Left lobe of liver (tissue), 2 donors: ENCODE results near the gene SNX13. TPM values are rescaled to one million over a fixed set of nuclear protein-coding genes. Genes with fewer than 3 reads are reported as not detected.

ENCODE experiments used
- ATAC-seq: fragments of 200-7000 bp; cut with Tn5 transposase; one replicate; pipeline ENCODE4 v1.9.1; 2020; ENCODE audit warnings: mild to moderate bottlenecking, moderate library complexity
- DNase-seq: peaks from one replicate; pipeline ENCODE4 v3.0.0-alpha.2; 2020; ENCODE audit warnings: low spot score
- total RNA-seq: library from RNA; stranded (reverse); gene quantifications from one replicate; pipeline ENCODE4 v1.2.1, GENCODE V29; 2021
- donor health status: DM: no; HTN: no; CAD: no; lungs with moderate emphysema.
- donor health status: DM: no; HTN: yes; CAD: no.

The SNX13 gene, protein sequence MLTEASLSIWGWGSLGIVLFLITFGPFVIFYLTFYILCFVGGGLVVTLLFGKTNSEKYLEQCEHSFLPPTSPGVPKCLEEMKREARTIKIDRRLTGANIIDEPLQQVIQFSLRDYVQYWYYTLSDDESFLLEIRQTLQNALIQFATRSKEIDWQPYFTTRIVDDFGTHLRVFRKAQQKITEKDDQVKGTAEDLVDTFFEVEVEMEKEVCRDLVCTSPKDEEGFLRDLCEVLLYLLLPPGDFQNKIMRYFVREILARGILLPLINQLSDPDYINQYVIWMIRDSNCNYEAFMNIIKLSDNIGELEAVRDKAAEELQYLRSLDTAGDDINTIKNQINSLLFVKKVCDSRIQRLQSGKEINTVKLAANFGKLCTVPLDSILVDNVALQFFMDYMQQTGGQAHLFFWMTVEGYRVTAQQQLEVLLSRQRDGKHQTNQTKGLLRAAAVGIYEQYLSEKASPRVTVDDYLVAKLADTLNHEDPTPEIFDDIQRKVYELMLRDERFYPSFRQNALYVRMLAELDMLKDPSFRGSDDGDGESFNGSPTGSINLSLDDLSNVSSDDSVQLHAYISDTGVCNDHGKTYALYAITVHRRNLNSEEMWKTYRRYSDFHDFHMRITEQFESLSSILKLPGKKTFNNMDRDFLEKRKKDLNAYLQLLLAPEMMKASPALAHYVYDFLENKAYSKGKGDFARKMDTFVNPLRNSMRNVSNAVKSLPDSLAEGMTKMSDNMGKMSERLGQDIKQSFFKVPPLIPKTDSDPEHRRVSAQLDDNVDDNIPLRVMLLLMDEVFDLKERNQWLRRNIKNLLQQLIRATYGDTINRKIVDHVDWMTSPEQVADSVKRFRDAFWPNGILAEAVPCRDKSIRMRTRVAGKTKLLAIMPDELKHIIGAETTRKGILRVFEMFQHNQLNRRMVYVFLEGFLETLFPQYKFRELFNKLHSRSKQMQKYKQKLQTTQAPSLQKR
- 20.5 TPM for total RNA-seq

GRCh38 chr7:17940302-17940883, at the start of gene SNX13:
Gene SNX13, minus strand, starts transcription at chr7:17940494. Its CDS starts 199 bp downstream, at chr7:17940295.
- ATAC-seq, result peak; percentile 94
- DNase-seq, result peak; percentile 91

- DNase-seq (no peak), ATAC-seq (no peak)
Measured at GRCh38 chr7:17989546-17989945, 49.3 kb upstream of the SNX13 start.

DNA sequence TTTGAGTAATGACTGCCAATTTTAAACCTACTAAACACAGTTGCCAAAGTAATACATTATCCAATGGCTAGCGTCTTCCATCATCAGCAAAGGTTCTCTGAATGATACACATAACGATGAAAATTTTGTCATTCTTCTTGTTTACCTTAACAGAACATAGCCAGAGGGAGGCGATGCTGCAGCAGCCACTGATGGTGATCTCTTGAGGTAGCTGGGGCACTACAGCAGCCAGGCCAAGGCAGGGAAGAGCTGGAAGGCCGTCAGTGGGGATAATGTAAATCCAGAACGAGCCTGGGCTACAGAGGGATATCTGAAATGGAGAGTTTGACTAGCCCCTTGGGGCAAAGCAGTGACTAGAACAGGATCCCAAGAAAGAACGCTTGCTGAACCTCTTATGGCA, 48.6 kb upstream of the SNX13 start:
- no peak for ATAC-seq
- no peak for DNase-seq

DNA sequence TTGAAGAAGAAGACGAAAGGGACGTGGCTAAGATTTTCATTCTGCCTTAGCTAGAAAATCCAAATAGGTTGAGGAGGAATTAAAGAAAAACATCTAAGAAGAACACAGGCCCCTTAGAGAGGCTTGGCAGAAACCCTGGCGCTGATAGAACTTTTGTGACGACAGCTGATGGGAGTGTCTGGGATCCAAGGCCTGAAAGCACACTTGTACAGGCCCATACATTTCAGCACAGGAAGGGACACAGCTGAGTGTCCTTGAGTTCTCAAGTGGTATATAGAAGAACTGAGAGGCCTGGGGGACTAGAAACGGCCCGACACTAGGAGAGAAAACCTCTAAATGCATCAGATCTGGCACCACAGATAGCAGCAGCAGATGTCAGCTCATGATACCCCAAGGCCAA, 47.8 kb upstream of the SNX13 start:
- ATAC-seq (no peak), DNase-seq (no peak)

DNA sequence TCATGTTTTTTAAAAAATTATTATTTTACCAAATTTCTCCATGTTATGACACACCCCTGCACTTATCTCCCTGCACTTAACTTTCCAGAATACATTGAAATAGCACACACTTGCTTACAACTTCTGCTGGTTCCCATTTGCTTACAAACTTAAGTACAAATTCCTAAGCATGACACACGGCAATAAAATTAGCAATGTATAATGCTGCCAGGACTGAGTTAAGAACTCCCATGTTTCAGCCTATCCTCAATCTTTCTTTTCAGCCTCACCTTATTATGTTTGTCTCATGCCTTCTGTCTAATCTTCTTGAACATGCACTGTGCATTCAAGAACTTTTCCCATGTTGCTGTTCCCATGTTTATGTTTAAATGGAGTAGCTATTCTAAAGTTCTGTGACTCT, 46.6 kb upstream of the SNX13 start:
- ATAC-seq (no peak), DNase-seq (no peak)

DNA sequence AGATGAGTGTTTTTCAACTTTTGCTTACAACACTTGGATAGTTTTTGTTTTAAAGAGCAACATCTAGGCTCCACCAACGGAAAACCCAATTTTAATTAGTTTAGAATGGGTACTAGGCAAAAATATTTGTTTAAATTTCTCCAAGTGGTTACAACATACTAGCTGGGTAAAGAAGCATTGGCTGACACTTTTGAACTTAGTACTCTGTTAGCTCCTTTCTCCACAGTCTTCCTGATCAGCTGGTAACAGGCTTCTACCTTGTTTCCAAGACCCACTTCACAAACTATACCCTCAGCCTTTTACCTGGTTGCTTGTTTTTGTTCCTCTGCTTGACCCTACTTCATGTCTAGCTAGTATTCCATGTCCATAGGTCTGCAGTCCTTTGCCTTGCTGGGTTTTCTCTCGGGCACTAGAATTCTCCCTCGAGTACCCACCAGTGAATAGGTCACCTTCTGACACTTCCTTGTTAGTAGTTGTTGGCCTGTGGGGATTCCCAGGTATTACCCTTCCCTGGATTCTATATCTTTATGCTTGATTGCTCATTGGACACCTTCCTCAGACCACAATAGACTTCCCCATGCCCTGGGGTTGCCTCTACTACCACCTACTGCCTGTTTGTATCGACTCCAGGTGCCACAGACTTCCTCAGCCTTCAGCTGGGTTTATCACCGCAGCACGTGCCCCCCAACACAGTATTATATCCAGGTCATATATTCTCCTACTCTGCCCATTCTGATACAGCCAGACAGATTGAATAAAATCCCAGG, 45.4 kb upstream of the SNX13 start:
- DNase-seq, result no peak
- ATAC-seq, result peak; percentile 72

DNA sequence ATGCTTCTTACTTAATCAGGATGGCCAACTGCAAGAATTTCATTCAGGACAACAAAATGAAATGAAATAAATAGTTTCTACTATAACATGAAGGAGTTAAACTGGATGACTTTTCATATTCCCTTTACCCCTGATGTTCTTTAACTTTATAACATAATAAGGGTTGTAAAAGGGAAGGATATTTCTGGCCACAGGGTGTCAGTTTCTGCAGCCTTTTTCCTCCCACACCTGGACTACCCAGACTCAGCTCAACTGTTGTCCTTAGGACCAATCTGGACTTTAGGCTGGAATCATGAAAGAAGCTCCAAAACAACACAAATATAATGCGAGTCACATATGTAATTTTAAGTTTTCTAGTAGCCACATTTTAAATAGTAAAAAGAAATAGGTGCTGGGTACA, 44.0 kb upstream of the SNX13 start:
- DNase-seq (no peak), ATAC-seq (no peak)

GRCh38 chr7:17983221-17984062, 43.1 kb upstream of the SNX13 start:
- ATAC-seq (no peak), DNase-seq (no peak)

DNA sequence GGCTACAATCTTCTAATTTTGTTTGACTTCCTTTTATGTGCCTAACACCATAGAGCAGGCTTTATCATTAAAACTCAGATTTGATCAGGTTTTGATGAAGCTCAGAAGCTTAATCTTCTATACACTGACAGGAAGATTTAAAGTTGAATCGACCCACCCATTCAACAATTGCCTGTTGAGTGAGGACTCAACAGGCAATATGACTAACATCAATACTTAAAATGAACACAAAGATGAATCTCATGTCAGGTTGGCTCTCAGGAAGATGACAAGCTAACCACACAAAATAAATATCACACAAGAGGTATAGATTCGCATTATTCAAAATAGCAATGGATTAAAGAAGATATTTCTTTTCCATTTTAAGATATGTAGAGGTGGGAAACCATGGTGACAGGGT, 36.7 kb upstream of the SNX13 start:
- DNase-seq, result no peak
- no peak for ATAC-seq

- ATAC-seq (no peak), DNase-seq (no peak)
Measured at GRCh38 chr7:17971411-17971810, 31.1 kb upstream of the SNX13 start.

- DNase-seq (no peak), ATAC-seq (no peak)
Measured at GRCh38 chr7:17968791-17969715, 28.8 kb upstream of the SNX13 start.

DNA sequence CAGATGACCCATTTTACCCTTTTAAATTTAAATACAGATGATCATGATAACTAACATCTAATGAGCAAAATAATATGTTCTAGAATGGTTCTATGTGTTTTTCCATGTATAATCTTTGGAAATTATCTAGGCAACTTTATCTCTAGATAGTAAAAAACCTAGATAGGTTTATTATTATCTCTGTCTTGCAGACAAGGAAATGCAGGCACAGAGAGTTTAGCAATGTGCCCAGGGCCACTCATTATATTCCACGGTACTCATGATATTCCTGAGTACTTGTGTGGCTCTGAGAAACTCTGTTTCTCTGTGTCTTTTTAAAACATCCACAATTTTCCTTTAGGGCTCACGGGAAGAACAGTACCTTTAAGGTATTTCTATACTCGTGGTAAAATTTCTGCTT, 26.4 kb upstream of the SNX13 start:
- ATAC-seq (no peak), DNase-seq (no peak)

- ATAC-seq (no peak), DNase-seq (no peak)
Measured at GRCh38 chr7:17965603-17966002, 25.3 kb upstream of the SNX13 start.

DNA sequence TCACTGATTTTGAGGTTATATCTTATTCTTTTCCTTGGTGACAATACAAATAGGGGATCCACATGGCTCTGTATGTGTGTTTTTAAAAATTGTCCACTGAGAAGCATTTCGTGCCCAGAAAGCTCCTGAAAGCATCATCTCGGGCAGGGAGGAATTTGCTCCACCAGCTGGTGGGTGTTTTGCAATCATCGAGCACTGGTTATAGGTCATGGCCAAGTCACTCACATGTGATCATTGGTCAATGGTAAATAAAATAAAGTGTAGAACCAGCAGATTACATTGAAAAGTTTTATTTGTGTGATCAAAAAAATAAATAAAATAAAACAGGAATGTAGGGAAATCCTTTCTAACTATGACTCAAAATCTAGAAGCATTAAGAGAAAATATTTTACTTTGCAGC, 23.0 kb upstream of the SNX13 start:
- DNase-seq (no peak), ATAC-seq (peak; percentile 47)

- no peak for DNase-seq
- no peak for ATAC-seq
Measured at GRCh38 chr7:17962652-17963051, 22.4 kb upstream of the SNX13 start.

- no peak for ATAC-seq
- no peak for DNase-seq
Measured at GRCh38 chr7:17957871-17958270, 17.6 kb upstream of the SNX13 start.

DNA sequence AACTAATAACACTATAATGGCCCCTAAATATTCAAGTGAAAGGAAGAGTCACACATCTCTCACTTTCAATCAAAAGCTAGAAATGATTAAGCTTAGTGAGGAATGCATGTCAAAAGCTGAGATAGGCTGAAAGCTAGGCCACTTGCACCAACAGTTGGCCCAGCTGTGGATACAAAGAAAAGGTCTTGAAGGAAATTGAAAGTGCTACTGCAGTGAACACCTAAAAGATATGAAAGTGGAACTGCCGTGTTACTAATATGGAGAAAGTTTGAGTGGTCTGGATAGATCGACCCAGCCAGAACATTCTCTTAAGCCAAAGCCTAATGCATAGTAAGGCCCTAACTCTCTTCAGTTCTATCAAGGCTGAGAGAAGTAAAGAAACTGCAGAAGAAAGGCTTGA, 12.1 kb upstream of the SNX13 start:
- no peak for DNase-seq
- ATAC-seq, result no peak

GRCh38 chr7:17951742-17952254, 11.5 kb upstream of the SNX13 start:
- DNase-seq (no peak), ATAC-seq (no peak)
